GM19395 (cell line): ENCODE measurements around the gene ADSL.
A peak's percentile ranks its signal among the peaks of the same experiment; 100 is the strongest.

Experiments used
- ATAC-seq: cut with Tn5 transposase; IDR thresholded peaks from one replicate; pipeline ENCODE4 v1.9.1; 2021; ENCODE audit warnings: mild to moderate bottlenecking, moderate library complexity; ENCODE audit not compliant: unreplicated experiment

ADSL gene

GRCh38 chr22:40326905-40327735 lies 19.2 kb upstream of the ADSL start:
- ATAC-seq, result no peak

- no peak for ATAC-seq
Measured at GRCh38 chr22:40328546-40329456, 17.5 kb upstream of the ADSL start.

DNA sequence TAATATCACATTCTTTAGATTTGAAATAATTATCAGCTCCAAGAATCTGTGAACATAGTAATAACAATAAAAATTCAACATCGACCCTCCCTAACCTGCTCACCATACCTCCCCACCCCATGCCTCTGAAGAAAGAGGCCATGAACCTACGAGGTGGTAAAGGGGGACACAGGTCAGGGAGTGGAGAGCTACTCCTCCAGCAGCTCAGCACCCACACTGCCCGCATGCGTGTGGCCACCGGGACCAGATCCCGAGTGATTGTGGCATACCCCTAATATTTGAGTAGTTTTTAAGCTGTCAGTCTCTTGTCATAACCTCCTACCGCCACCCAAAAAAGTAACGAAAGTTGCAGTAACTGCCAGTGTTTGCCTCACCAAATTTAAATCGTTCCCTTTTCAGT lies 16.8 kb upstream of the ADSL start:
- no peak for ATAC-seq

DNA sequence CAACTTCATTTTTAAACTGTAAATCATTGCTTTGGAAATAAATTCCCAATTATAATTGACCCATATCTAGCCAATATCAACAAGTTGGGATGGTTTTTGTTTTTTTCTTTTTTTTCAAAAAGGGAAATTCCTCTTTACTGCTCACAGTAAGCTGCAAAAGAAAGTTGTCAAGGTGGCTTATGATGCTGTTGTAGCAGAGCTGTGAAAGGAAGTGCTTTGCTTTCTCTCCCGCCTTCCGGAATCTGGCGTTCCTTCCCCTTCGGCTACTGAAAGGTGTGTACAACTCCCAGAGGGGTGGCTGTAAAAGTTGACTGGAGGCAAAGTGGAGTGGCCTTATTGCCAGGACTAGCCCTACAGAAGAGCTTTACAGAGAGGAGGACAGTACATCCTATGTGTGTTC lies 16.2 kb upstream of the ADSL start:
- ATAC-seq, result no peak

DNA sequence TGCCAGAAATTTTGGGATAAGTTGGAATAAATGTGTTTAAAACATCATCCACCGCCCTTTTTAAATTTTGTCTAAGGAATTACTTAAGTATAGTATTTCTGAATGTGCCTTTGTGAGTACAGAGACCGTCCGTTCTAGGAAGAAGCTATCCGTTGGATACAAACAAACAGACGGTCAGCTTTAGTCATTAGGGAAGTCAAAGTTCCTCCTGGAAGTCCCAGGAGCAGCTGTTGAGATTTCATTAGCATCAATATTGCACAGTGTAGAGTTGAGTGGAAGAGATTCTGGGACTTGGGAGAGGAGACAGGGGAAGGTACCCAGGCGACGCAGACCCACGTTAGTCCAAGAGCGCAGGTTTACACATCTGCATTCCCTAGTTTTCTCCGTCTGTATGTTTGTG lies 15.7 kb upstream of the ADSL start:
- no peak for ATAC-seq

DNA sequence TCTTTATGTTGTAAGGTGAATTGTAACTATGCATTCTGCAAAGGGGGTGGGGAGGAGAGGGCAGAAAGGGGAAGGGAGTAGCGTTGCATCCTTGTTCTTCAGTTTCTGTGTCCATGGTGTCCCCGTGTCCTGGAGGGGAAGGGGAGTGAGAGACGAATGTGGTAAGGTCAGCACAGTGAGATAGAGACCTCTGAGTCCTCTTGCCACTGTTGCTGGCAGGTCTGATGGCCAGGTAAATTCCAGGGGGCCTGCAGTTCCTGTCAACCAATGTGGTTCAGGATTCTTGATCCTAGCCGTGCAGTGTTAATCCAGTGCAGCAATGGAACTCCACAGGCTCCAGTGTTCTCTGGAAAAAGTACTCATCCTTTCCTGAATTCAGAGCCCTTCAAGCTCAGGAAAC lies 14.6 kb upstream of the ADSL start:
- no peak for ATAC-seq

DNA sequence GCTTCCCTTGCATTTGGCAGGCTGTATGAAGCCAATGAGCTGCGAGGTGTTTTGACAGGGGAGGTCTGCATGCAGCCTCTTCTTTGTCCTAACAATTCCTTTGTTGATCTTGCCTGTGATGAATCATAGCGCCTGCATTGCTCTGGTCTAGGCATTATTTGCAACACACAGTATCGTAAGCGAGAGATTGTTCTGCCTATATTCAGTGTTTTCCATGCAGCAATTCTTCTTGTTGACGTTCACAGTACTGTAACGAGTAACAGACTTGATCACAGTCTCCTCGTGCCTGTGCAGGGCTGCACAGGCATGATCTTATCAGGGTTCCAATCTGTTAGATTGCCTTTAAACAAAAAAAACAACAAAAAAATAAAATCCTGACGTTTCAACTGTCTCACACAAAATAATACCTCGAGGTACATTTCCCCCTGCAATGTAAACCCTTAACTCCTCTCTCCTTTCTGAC lies 13.9 kb upstream of the ADSL start:
- ATAC-seq, result no peak

DNA sequence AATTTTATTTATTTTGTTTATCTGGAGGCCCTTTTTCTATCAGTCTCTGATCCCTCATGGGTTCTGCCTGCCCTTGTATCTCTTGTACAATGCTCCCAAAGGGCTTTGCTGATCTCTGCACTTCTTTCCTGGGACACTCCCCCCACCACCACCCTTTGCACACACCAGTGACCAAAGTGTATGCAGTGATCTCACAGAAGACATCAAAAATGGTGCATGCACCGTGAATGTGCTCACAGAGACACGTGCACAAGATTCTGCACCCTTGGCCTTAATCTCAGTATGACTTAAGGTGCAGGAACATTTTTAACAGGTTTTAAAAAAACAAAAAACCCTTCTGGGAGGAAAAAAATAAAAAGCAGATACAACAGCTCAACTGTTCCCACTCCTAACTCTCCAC lies 12.2 kb upstream of the ADSL start:
- ATAC-seq, result no peak

GRCh38 chr22:40334899-40335298 lies 11.4 kb upstream of the ADSL start:
- no peak for ATAC-seq

DNA sequence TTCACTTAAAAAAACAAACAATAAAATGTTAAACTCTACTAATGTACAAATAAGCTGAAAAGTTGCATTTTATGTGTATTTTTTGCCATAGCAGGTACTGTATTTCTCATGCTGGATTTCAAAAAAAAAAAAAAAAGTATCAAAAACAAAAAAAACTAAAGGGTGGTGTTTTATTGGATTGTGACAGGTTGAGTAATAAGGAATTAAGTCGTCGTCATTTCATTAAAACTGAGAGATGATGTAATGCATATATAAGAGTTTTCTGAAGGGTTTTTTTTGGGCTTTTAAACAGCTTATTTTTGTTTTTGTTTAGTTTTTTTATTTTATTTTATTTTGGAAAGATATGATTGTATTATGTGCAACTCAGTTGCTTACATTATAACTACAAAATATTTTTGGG lies 10.9 kb upstream of the ADSL start:
- no peak for ATAC-seq

DNA sequence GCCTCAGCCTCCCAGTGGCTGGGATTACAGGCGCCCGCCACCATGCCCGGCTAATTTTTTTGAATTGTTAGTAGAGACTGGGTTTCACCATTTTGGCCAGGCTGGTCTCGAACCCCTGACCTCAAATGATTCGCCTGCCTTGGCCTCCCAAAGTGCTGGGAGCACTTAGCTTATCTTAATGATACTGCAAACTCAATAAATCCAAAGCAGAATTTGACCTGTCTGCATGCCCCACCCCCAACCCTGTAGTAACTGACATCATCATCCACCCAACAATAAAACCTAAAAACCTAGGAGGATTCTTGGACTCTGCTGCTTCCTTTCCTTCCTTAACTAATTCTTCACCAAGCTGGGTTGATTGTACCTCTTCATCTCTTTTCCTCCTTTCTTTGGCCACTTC lies 6.3 kb upstream of the ADSL start:
- ATAC-seq, result no peak

- no peak for ATAC-seq
Measured at GRCh38 chr22:40341604-40342003, 4.7 kb upstream of the ADSL start.

GRCh38 chr22:40342521-40342920 lies 3.8 kb upstream of the ADSL start:
- ATAC-seq, result no peak

DNA sequence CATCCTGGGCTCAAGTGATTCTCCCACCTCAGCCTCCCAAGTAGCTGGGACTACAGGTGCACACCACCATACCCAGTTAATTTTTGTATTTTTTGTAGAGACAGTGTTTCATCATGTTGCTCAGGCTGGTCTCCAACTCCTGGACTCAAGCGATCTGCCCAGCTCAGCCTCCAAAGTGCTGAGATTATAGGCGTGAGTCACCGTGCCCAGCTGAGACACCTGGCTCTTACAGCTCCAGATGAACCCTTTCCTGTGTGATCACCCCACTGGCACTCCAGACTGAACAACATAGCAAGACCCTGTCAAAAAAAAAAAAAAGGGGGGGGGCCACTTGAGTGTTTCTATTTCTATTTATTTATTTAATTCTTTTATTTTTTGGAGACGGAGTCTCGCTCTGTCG lies 1.0 kb upstream of the ADSL start:
- no peak for ATAC-seq

DNA sequence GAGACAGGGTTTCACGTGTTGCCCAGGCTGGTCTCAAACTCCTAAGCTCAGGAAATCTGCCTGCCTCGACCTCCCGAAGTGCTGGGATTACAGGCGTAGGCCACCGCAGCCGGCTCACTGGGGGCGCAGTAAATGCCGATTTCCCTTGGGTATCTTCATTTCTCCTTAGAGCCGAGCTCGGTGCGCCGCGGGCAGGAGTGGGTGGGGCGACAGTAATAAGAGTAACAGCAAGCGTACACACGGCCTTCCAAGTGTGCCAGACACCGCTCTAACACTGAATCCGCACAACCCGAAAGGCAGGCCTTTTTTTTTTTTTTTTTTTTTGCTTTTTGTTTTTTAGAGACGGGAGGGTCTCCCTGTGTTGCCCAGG lies 500 bp upstream of the ADSL start:
- ATAC-seq, result peak; percentile 23

DNA sequence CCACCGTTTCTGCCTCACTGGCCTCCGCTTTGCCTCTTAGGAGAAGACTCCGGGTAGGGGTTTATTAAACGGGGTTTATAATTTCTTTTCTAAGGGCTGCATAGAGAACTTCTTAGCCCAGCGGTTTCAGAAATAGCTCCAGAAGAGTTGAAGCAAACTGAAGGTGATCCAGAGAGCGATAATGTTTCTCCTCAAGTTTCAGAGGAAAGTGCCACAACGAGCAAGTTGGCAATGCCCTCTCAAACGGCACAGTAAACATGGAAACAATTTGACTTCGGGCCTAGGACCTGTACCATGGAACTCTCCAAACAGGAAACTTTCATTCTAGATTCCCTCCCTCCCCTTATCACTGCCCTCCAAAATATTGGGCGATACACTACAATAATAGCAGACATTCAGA lies 1.0 kb downstream of the ADSL start:
- no peak for ATAC-seq

GRCh38 chr22:40348025-40348658 lies 1.8 kb downstream of the ADSL start:
- ATAC-seq, result no peak

GRCh38 chr22:40352763-40353162 lies 6.5 kb downstream of the ADSL start:
- no peak for ATAC-seq

- no peak for ATAC-seq
Measured at GRCh38 chr22:40361100-40361499, 14.8 kb downstream of the ADSL start.

DNA sequence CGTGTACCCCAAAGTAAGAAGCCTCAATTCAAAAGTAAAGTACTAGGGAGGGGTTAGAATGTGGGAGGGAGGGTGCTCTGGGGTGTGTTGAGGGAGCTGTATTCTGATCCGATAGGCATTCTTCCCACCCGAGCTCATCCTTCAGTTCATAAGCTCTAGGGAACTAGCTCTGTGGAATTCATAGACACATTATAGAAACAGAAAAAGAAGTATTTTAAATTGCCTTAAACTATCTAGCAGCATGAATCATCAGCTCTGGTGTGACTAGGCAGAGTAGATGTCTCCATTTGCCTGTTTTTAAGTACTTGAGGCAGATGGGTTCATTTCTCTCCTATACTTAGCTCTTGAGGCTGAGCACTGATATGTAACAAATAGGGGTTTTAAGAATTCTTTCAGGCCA lies 16.8 kb downstream of the ADSL start:
- ATAC-seq, result no peak

DNA sequence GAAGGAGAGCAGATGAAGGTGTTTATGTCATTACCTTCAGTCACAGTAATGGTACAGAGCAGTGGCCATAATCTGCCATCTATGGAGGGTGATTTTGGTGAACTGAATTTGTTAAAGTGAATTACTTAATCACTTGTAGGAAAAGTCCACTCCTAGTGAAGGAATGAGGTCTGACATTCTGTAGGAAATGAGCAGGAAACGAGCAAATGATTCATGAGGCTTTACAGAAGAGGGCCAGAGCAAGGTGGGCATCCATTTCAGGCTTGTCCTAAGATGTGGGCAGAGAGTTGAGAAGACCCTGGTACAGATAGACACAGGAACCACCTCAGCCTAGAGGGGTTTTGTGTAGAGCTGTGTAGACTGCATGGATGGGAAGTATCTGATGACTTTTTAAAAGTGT lies 18.1 kb downstream of the ADSL start:
- no peak for ATAC-seq

DNA sequence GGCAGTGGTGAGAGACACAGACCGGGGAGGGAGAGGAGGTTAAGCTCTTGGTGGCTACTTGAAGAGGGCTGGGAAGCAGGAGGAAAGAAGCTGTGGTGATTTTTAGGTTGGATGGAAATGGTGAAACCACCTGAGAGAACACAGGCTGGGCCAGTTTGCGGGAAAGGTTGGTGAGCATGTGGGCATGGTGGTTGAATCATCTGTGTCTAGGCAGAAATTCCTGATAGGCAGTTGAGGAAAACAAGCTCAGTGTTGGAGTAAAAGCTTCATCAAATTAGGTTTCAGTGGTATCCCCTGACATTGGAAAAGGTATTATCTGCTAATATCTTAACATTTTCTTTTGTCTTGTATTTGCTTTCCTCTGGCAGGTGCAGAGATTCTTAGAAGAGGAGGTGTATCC lies 19.8 kb downstream of the ADSL start:
- ATAC-seq, result no peak
